HG02885 (cell line): ENCODE measurements around the gene SMS.

Source experiments
- ATAC-seq: cut with Tn5 transposase; IDR thresholded peaks from one replicate; pipeline ENCODE4 v1.9.1; 2021; ENCODE audit warnings: mild to moderate bottlenecking; ENCODE audit not compliant: unreplicated experiment, poor library complexity

The SMS gene

GRCh38 chrX:21974011-21974385 lies 33.5 kb downstream of the SMS start:
- peak; percentile 61 for ATAC-seq

DNA sequence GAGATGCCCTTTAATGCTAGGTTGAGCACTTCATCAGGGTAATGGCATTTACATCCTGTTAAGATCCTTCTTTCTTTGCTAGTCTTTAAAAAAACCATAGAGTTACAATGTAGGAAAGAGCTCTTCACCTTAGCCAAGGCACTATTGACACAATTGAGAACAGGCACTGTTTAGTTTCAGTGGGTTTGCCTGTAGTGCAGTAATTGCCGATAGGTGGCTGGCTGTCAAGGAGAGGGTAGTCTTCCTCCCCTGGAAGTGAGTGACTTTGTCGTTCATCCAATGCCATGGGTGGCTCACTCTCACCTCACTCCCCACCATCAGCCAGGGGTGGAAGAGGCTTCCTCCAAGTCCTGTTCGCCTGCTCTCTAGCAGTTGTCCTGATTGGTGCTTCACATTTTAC lies 34.7 kb downstream of the SMS start:
- ATAC-seq: no peak

DNA sequence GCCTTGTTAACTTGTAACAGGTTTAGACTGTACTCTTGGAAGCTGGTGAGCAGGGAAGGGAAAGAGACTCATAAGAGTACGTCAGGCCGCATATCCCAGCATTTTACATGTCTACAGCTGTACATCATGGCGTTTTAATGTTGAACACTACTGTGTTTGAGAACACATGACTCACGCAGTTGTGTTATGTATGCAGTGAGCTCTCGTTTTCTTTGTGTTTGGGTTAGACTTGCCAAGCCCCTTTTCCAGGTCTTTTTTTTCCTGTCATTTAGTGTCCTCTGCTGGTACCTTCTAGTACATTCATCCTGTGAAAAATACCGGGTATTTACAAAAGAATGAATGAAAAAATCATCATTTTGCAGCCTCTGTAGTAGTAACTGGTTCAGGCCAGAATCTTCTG lies 35.3 kb downstream of the SMS start:
- no peak for ATAC-seq

GRCh38 chrX:21978346-21978745 lies 37.8 kb downstream of the SMS start:
- no peak for ATAC-seq

DNA sequence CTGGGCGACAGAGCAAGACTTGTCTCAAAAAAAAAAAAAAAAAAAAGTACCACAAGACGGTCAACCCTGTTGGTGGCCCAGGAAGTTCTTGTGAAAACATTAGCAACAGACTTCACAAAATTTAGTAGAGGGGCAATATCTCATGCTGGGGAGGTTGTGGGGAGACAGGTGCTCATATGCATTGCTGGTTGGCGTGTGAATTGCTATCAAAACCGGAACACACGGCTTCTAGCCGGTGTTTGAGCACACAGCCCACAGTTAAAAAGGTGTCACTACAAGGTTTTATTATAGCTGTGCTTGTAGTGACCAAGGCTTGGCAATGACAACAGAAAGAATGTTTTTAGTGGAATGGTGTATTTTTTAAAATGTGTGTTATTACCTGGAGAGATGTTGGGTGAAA lies 41.8 kb downstream of the SMS start:
- peak; percentile 48 for ATAC-seq

DNA sequence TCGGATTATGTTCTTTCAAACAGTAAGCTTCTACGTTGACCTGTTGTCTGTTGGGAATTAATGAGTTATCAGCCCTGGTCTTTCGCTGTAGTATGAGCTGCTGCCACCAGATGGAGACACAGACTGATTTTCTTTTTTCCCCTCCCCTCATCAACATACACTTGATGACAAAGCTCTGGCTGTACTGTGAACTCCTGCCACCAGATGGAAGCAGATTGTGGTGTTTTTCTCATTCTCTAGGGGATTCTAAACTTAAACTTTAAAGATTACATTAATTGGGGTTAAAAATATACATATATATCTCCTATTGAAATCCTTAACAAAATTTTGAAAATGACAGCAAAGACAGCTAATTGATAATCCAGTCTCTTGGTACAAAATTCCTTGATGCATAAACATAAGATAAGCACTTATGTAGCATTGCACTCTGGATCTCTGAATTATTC lies 44.8 kb downstream of the SMS start:
- peak; percentile 83 for ATAC-seq

- ATAC-seq: no peak
Observed at GRCh38 chrX:21986596-21986995, 46.1 kb downstream of the SMS start.

- peak; percentile 41 for ATAC-seq
Observed at GRCh38 chrX:21989384-21989783, 48.9 kb downstream of the SMS start.

- ATAC-seq: no peak
Observed at GRCh38 chrX:21990832-21991231, 50.3 kb downstream of the SMS start.

DNA sequence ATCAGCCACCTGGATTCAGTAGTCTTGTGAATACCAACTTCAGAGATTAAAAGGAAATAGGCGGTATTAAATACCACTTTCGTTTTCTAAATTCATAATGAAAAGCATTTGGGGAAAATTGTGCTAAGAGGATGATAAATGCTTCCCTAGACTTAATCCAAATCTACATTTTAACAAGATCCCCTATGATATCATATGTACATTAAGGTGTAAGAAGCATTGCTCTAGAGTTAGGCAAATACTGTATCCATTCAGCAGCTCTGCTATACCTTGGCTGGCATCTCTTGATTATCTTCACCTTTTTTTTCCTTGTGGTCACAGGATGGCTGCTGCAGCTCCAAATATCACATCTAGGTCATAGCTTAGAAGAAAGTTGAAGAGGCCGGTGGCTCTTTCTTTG lies 51.0 kb downstream of the SMS start:
- no peak for ATAC-seq

- peak; percentile 85 for ATAC-seq
Observed at GRCh38 chrX:21993265-21993664, 52.8 kb downstream of the SMS start.

GRCh38 chrX:21996872-21997455 lies 56.5 kb downstream of the SMS start:
- no peak for ATAC-seq

DNA sequence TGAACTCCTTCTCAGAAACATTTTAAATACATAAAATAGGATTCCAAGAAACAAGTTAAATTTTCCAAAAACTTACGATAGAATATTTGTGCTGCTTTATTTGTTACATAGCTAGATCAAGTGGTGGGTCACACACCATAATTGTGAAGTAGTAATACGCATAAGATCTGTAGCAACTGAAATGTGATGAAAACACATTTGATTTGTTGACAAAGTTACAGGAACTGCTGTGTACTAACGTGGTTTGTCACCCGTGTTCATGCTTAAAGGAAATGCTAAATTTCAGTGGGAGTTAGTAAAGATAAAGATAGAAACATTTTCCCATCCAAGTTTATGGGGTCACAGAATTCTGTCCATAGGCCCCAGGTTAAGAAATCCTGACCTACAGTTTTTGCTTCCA lies 57.5 kb downstream of the SMS start:
- ATAC-seq: no peak

- no peak for ATAC-seq
Observed at GRCh38 chrX:22004866-22005265, 64.4 kb downstream of the SMS start.

- ATAC-seq: peak; percentile 41
Observed at GRCh38 chrX:22012051-22012450, 71.5 kb downstream of the SMS start.

- no peak for ATAC-seq
Observed at GRCh38 chrX:22012931-22013330, 72.4 kb downstream of the SMS start.

GRCh38 chrX:22015139-22015750 lies 74.7 kb downstream of the SMS start:
- ATAC-seq: no peak

- ATAC-seq: no peak
Observed at GRCh38 chrX:22021751-22022324, 81.3 kb downstream of the SMS start.

DNA sequence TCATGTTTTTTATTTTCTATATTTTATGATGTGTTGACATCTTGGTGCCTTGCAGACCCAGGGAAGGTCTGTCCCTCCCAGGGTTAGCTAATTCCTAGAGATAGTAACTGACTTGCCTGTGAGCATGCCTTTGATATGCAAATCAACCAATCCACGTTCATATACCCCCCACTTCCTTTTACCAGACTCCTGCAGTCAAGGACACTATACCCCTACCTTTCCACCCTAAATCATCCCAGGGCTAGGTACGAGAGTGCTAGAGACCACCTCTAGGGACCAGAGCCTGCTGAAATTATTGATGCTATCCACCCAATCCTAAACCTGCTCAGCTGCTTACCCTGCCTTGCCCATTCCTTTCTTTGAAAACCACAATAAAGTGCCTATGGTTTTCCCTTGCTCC lies 84.1 kb downstream of the SMS start:
- ATAC-seq: no peak

DNA sequence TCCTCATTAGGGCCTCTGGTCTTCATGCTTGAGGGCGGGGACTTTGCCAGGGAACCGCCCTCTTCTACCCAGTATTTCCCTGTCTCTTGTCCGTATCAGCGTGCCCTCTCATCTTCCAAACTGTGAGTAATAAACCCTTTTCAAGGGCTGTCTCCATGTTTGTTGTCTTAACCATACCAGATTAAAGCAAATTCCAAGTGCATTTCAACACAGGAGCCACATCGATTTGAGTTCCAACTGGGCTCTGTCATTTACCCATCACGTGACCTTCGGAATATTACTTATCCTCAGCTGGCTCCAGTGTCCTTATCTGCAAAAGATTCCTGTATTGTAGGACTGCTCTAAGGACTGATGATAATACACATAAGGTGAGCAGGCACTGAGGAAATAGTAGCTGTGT lies 85.2 kb downstream of the SMS start:
- no peak for ATAC-seq

DNA sequence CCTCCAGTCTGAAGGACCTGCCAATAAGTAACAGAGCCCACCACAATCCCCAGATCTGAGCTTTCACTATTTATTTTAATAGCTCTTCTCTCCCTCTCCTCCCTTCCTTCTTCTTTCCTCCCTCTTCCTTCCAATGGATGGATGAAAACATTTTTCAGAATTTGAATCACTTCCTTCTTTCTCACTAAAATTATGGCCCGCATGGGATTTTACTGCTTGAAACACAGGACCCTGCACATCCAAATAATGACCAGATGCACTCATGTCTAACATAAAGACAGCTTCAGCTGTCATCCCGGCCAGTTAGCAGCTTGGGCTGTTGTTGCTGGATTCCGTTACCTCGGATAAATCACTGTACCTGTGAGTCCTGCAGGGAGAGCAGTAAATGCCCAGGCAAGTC lies 86.2 kb downstream of the SMS start:
- ATAC-seq: no peak

DNA sequence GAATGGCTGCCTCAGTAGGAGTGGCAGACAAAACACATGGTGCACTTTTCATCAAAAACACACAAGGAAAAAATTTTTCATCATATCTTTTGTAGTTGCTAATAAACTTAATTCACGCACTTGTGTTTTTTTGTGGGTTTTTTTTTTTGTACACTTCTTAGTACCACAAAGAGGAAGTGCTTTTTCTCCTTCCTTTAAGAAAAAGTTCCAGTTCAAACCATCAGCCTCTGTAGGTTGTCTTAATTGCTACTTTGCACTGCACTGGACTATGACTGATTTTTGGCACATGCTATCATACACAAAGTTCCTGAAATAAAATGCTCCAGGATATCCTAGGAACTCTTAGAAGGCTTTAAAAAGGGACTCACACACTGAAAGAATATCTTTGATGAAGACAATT lies 91.6 kb downstream of the SMS start, which contains the start of gene PHEX:
TSS of gene PHEX (plus strand) at position 242 of the 400 bp plus-strand sequence. CDS start 681 bp downstream, outside the sequence.
- ATAC-seq: no peak
